Ishikawa (cell line): Measurements from ENCODE around the gene RNF220.

Experiments used
- RAD21 ChIP-seq: IDR thresholded peaks from 2 replicates; pipeline ENCODE4 v1.6.1; 2012; ENCODE audit warnings: low read depth
- YY1 ChIP-seq: IDR thresholded peaks from 2 replicates; pipeline ENCODE4 v1.6.1; 2012; ENCODE audit warnings: low read depth

GRCh38 chr1:44390277-44390676, 14.8 kb upstream of the RNF220 start:
- no peak for TF ChIP-seq RAD21
- TF ChIP-seq YY1: no peak
